ENCODE results near the gene NLGN1. TPM values are rescaled to one million over a fixed set of nuclear protein-coding genes. Genes with fewer than 3 reads are reported as not detected.

Gene NLGN1
- total RNA-seq, 5 donors from 2014 or later (not counting 1 experiment from before 2014, with no cell fraction given), result 0.18 TPM; not detected in 4

DNA sequence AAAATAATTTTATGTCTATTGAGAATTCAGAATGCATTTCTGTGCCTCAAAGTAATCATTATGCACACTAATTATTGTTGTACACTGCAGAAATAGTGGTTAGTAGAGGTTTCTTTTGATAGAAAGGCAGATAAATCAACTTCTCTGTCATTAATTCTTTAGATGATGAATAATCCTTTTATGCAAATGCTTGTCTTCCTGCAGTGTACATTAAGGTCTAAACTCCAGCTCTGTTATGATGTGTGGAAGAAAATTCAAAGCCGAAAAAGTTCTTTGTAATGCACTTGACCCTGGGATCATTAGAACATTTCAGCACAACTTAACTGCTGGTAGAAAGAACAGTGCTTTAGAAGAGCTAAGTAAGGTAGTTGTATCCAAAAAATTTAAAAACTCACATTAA is 353.0 kb downstream of the NLGN1 start:
- no peaks in the 10 kb centered on the region for H3K9me3 ChIP-seq
- POLR2A ChIA-PET, result no interaction called here
- H3K36me3 Mint-ChIP-seq, result no peaks in the 10 kb centered on the region

DNA sequence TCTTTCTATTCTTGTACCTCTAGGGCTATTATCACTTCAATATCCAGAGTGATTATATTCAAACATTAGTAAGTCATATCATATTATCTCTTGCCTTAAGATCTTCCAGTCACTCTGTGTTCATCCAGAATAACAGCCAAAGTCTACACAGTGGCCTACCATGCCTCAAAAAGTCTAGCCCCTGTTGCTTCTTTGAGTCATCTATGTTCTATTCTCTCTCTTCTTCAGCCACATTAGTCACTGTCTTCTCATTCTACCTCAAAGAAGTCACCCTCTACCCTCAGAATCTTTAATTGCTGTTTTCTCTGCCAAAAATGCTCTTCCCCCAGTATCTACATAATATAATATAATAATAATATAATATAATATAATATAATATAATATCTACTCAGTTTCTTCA is 356.0 kb downstream of the NLGN1 start:
- no peak for ATAC-seq (replicated peaks in 1 of 4)
- H3K4me1 Mint-ChIP-seq, result no peaks in the 10 kb centered on the region

More for the DNA sequence above, 353.0 kb downstream of the NLGN1 start:
- WGBS (ENCODE audit: insufficient coverage), result no CpG with 5 or more reads among the region's 1 CpG
- no peaks in the 10 kb centered on the region for H3K36me3 ChIP-seq (ENCODE audit: control insufficient read depth in 2 of 2, extremely low read depth in 1 of 2, insufficient read depth in 1 of 2, low read length in 1 of 2)
- Mint-ChIP-seq H3K27ac (no peak overlapping the region), H3K4me3 (no peak overlapping the region), H3K27me3 (no peaks in the 10 kb centered on the region), H3K4me1 (no peaks in the 10 kb centered on the region), H3K9me3 (no peaks in the 10 kb centered on the region)
- H3K4me1 ChIP-seq (ENCODE audit: control insufficient read depth in 1 of 2, extremely low read depth in 1 of 2, insufficient read depth in 2 of 2, low read length in 2 of 2), result no peaks in the 10 kb centered on the region
- no peaks in the 10 kb centered on the region for H3K27me3 ChIP-seq (replicated peaks in 1 of 2; ENCODE audit: control insufficient read depth in 2 of 2, extremely low read depth in 1 of 2, insufficient read depth in 2 of 2, low read length in 1 of 2)
- CTCF ChIA-PET, result interaction anchor here in 1 of 2 donors (0.6 kb wide), 1 partner anchor 1738 kb away, joined by 3 read pairs; no protein-coding TSS in a partner anchor
- ATAC-seq (replicated peaks in 1 of 4), result no peak
- no peak overlapping the region for H3K27ac ChIP-seq (ENCODE audit: low read length)
- H3K4me3 ChIP-seq (ENCODE audit: control insufficient read depth in 1 of 2, extremely low read depth in 1 of 2, low read length in 1 of 2), result no peak overlapping the region
- no peak for DNase-seq

DNA sequence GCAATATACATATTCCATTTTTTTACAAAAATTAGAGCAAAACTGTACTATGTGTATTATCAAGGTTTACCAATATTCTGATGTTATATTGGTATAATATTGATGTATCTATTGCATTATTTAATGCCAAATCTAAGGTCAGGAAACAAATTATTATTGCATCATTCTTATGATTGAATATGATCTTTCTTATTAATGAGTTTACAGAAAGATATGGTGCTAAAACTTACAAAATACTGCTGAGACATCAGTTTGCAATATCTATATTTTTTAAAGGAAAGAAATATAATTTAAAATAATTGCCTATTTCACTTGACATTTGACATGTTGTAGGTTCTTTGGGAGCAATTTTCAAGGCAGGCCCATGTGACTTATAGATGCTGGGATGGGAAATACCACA is 357.6 kb downstream of the NLGN1 start:
- Histone ChIP-seq H3K27ac (ENCODE audit: low read length) (no peak overlapping the region), H3K36me3 (ENCODE audit: control insufficient read depth in 2 of 2, extremely low read depth in 1 of 2, insufficient read depth in 1 of 2, low read length in 1 of 2) (no peaks in the 10 kb centered on the region), H3K4me1 (ENCODE audit: control insufficient read depth in 1 of 2, extremely low read depth in 1 of 2, insufficient read depth in 2 of 2, low read length in 2 of 2) (no peaks in the 10 kb centered on the region), H3K27me3 (replicated peaks in 1 of 2; ENCODE audit: control insufficient read depth in 2 of 2, extremely low read depth in 1 of 2, insufficient read depth in 2 of 2, low read length in 1 of 2) (no peaks in the 10 kb centered on the region), H3K9me3 (no peaks in the 10 kb centered on the region), H3K4me3 (ENCODE audit: control insufficient read depth in 1 of 2, extremely low read depth in 1 of 2, low read length in 1 of 2) (no peak overlapping the region)
- CTCF ChIA-PET, result no interaction called here
- no peak overlapping the region for H3K4me3 Mint-ChIP-seq
- no peaks in the 10 kb centered on the region for H3K27me3 Mint-ChIP-seq
- DNase-seq (no peak), ATAC-seq (replicated peaks in 1 of 4) (no peak)
- no peak overlapping the region for H3K27ac Mint-ChIP-seq
- POLR2A ChIA-PET, result no interaction called here
- no peaks in the 10 kb centered on the region for H3K4me1 Mint-ChIP-seq
- H3K36me3 Mint-ChIP-seq, result no peaks in the 10 kb centered on the region
- H3K9me3 Mint-ChIP-seq, result no peaks in the 10 kb centered on the region

More for the DNA sequence above, 356.0 kb downstream of the NLGN1 start:
- DNase-seq, result no peak
- no peaks in the 10 kb centered on the region for H3K9me3 ChIP-seq
- Mint-ChIP-seq H3K36me3 (no peaks in the 10 kb centered on the region), H3K9me3 (no peaks in the 10 kb centered on the region), H3K4me3 (no peak overlapping the region), H3K27ac (no peak overlapping the region), H3K27me3 (no peaks in the 10 kb centered on the region)
- H3K27me3 ChIP-seq (replicated peaks in 1 of 2; ENCODE audit: control insufficient read depth in 2 of 2, extremely low read depth in 1 of 2, insufficient read depth in 2 of 2, low read length in 1 of 2), result no peaks in the 10 kb centered on the region
- H3K4me1 ChIP-seq (ENCODE audit: control insufficient read depth in 1 of 2, extremely low read depth in 1 of 2, insufficient read depth in 2 of 2, low read length in 2 of 2), result no peaks in the 10 kb centered on the region
- no peak overlapping the region for H3K27ac ChIP-seq (ENCODE audit: low read length)
- H3K4me3 ChIP-seq (ENCODE audit: control insufficient read depth in 1 of 2, extremely low read depth in 1 of 2, low read length in 1 of 2), result no peak overlapping the region
- ChIA-PET POLR2A (no interaction called here), CTCF (no interaction called here)
- no peaks in the 10 kb centered on the region for H3K36me3 ChIP-seq (ENCODE audit: control insufficient read depth in 2 of 2, extremely low read depth in 1 of 2, insufficient read depth in 1 of 2, low read length in 1 of 2)

DNA sequence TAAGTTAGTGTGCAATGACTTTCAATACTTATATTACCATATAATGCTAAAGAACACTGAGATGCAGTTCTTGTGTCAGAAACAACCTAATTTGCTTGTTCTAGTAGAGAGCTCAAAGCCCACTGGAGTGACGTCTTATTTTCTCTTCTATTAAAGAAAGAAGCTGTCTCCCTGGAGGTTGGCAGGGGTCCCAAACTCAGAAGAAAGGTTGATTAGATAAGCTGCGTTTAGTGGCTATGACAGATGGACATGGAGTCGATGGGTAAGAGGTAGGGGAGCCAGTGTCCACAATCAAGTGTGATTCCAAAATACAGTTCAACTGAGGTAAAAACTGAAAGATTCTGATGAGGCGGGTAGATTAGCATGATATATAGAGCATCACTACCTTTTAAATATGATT is 363.6 kb downstream of the NLGN1 start:
- CTCF ChIA-PET, result no interaction called here
- no peaks in the 10 kb centered on the region for H3K36me3 ChIP-seq (ENCODE audit: control insufficient read depth in 2 of 2, extremely low read depth in 1 of 2, insufficient read depth in 1 of 2, low read length in 1 of 2)
- Mint-ChIP-seq H3K4me1 (no peaks in the 10 kb centered on the region), H3K9me3 (peaks cover 4 to 8% (median 7%) of the 10 kb centered on the region in 3 donors), H3K27ac (no peak overlapping the region), H3K4me3 (no peak overlapping the region), H3K36me3 (no peaks in the 10 kb centered on the region), H3K27me3 (no peaks in the 10 kb centered on the region)
- H3K9me3 ChIP-seq, result no peaks in the 10 kb centered on the region
- H3K4me3 ChIP-seq (ENCODE audit: control insufficient read depth in 1 of 2, extremely low read depth in 1 of 2, low read length in 1 of 2), result no peak overlapping the region
- H3K27me3 ChIP-seq (replicated peaks in 1 of 2; ENCODE audit: control insufficient read depth in 2 of 2, extremely low read depth in 1 of 2, insufficient read depth in 2 of 2, low read length in 1 of 2), result no peaks in the 10 kb centered on the region
- no peak for ATAC-seq (replicated peaks in 1 of 4)
- POLR2A ChIA-PET, result interaction anchor here in 1 of 2 donors (0.6 kb wide), 1 partner anchor 1171 kb away, joined by 3 read pairs; no protein-coding TSS in a partner anchor
- WGBS (ENCODE audit: insufficient coverage), result 83% methylated on average over 1 of the region's 4 CpGs
- no peak overlapping the region for H3K27ac ChIP-seq (ENCODE audit: low read length)
- DNase-seq, result no peak
- no peaks in the 10 kb centered on the region for H3K4me1 ChIP-seq (ENCODE audit: control insufficient read depth in 1 of 2, extremely low read depth in 1 of 2, insufficient read depth in 2 of 2, low read length in 2 of 2)

DNA sequence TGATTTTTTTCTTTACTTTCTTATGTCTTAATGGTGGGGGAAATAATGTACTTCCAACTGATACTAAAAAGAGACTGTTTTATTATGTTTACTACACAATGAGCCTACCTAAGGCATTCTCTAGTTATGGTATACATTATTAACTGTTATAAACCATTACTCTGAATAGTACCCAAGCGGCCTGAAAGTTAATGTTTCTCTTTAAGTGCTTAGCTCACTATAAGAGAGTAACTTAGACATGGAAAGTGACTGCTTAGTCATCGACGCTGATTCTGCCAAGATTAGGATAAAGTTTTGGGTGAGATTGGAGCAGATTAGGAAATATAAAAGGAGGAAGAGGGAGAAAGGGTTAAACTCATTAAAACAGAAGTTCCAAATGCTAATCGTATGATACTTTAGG is 365.0 kb downstream of the NLGN1 start:
- no peak overlapping the region for H3K27ac ChIP-seq (ENCODE audit: low read length)
- H3K4me3 ChIP-seq (ENCODE audit: control insufficient read depth in 1 of 2, extremely low read depth in 1 of 2, low read length in 1 of 2), result no peak overlapping the region
- Mint-ChIP-seq H3K36me3 (no peaks in the 10 kb centered on the region), H3K27ac (no peak overlapping the region), H3K4me1 (no peaks in the 10 kb centered on the region), H3K4me3 (no peak overlapping the region), H3K27me3 (no peaks in the 10 kb centered on the region), H3K9me3 (peaks cover 7 to 8% (median 7%) of the 10 kb centered on the region in 3 donors)
- H3K9me3 ChIP-seq, result no peaks in the 10 kb centered on the region
- H3K27me3 ChIP-seq (replicated peaks in 1 of 2; ENCODE audit: control insufficient read depth in 2 of 2, extremely low read depth in 1 of 2, insufficient read depth in 2 of 2, low read length in 1 of 2), result no peaks in the 10 kb centered on the region
- WGBS (ENCODE audit: insufficient coverage), result 71% methylated on average over 2 of the region's 4 CpGs
- DNase-seq (no peak), ATAC-seq (replicated peaks in 1 of 4) (no peak)
- POLR2A ChIA-PET, result no interaction called here
- H3K36me3 ChIP-seq (ENCODE audit: control insufficient read depth in 2 of 2, extremely low read depth in 1 of 2, insufficient read depth in 1 of 2, low read length in 1 of 2), result no peaks in the 10 kb centered on the region
- H3K4me1 ChIP-seq (ENCODE audit: control insufficient read depth in 1 of 2, extremely low read depth in 1 of 2, insufficient read depth in 2 of 2, low read length in 2 of 2), result no peaks in the 10 kb centered on the region
- CTCF ChIA-PET, result no interaction called here

DNA sequence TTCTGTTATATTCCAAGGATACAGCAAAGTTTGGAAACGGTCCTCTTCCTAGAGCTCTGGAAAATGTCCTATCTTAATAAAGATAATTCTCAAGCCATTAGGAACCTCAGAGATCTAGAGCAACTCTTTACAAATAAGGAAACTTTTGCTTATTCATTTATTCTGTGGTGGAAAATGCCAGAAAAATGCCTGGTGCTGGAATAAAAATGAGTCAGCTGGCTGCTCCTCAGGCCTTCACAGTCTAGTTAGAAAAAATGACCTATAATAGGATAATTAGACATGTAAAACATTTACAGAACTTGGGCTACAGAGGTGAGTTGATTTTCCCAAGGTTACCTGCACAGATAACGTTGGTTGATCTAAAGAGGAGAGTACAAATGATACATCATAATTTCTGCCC is 372.5 kb downstream of the NLGN1 start:
- ChIA-PET POLR2A (no interaction called here), CTCF (no interaction called here)
- no peaks in the 10 kb centered on the region for H3K4me1 Mint-ChIP-seq
- no peaks in the 10 kb centered on the region for H3K27me3 ChIP-seq (replicated peaks in 1 of 2; ENCODE audit: control insufficient read depth in 2 of 2, extremely low read depth in 1 of 2, insufficient read depth in 2 of 2, low read length in 1 of 2)
- H3K4me3 ChIP-seq (ENCODE audit: control insufficient read depth in 1 of 2, extremely low read depth in 1 of 2, low read length in 1 of 2), result no peak overlapping the region
- H3K36me3 Mint-ChIP-seq, result no peaks in the 10 kb centered on the region
- H3K36me3 ChIP-seq (ENCODE audit: control insufficient read depth in 2 of 2, extremely low read depth in 1 of 2, insufficient read depth in 1 of 2, low read length in 1 of 2), result no peaks in the 10 kb centered on the region
- no peak overlapping the region for H3K27ac ChIP-seq (ENCODE audit: low read length)
- H3K4me1 ChIP-seq (ENCODE audit: control insufficient read depth in 1 of 2, extremely low read depth in 1 of 2, insufficient read depth in 2 of 2, low read length in 2 of 2), result no peaks in the 10 kb centered on the region
- H3K9me3 ChIP-seq, result no peaks in the 10 kb centered on the region
- peaks cover 3 to 10% (median 7%) of the 10 kb centered on the region in 3 donors for H3K9me3 Mint-ChIP-seq
- no CpG with 5 or more reads among the region's 2 CpGs for WGBS (ENCODE audit: insufficient coverage)
- no peak for DNase-seq
- H3K4me3 Mint-ChIP-seq, result no peak overlapping the region
- H3K27ac Mint-ChIP-seq, result no peak overlapping the region
- no peak for ATAC-seq (replicated peaks in 1 of 4)
- no peaks in the 10 kb centered on the region for H3K27me3 Mint-ChIP-seq

DNA sequence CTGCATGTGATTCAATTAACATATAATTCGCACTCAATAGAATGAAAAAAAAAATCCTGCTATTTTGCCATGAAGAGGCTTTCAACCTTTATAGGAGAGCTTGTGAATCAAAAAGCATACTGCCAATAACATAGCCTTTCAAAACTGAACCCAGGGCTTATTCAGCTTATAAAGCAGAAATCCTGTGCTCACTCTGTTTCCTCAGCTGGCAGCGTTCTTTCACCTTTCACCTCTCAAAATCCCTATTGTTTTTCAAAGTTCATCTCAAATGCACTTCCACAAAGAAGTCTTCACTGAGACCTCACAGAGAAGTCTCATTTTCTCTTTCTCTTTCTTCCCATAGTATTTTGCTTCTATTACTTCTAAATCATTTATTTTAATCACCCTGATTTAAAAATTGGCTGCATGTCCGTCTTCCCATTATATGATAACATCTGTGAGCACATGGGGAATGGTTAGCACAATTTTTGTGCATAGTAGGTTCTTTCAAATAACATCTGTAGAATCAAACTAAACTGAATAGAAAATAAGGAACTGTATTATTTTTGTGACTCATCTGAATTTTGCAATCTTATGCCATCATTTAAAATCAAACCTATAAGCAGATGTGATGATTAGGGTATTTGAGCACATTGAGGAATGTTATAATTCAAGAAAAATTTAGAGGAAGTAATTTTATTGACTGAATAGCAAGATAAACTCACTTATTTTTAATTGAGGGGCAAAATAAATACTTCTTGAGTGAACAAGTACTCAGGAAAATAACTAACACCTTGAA is 373.4 kb downstream of the NLGN1 start:
- peaks cover 3 to 7% (median 6%) of the 10 kb centered on the region in 3 donors for H3K9me3 Mint-ChIP-seq
- Histone ChIP-seq H3K36me3 (ENCODE audit: control insufficient read depth in 2 of 2, extremely low read depth in 1 of 2, insufficient read depth in 1 of 2, low read length in 1 of 2) (no peaks in the 10 kb centered on the region), H3K4me1 (ENCODE audit: control insufficient read depth in 1 of 2, extremely low read depth in 1 of 2, insufficient read depth in 2 of 2, low read length in 2 of 2) (no peaks in the 10 kb centered on the region), H3K27ac (ENCODE audit: low read length) (no peak overlapping the region), H3K27me3 (replicated peaks in 1 of 2; ENCODE audit: control insufficient read depth in 2 of 2, extremely low read depth in 1 of 2, insufficient read depth in 2 of 2, low read length in 1 of 2) (no peaks in the 10 kb centered on the region), H3K4me3 (ENCODE audit: control insufficient read depth in 1 of 2, extremely low read depth in 1 of 2, low read length in 1 of 2) (no peak overlapping the region), H3K9me3 (no peaks in the 10 kb centered on the region)
- H3K27ac Mint-ChIP-seq, result no peak overlapping the region
- WGBS (ENCODE audit: insufficient coverage), result 75% methylated on average over 1 of the region's 3 CpGs
- H3K27me3 Mint-ChIP-seq, result no peaks in the 10 kb centered on the region
- H3K4me1 Mint-ChIP-seq, result no peaks in the 10 kb centered on the region
- POLR2A ChIA-PET, result no interaction called here
- H3K4me3 Mint-ChIP-seq, result no peak overlapping the region
- DNase-seq, result no peak
- no peaks in the 10 kb centered on the region for H3K36me3 Mint-ChIP-seq
- CTCF ChIA-PET, result no interaction called here
- ATAC-seq (replicated peaks in 1 of 4), result no peak

All from T-cell (primary cell).